Measurements from ENCODE around the gene RASA3.
A peak's percentile ranks its signal among the peaks of the same experiment; 100 is the strongest.

Gene RASA3

DNA sequence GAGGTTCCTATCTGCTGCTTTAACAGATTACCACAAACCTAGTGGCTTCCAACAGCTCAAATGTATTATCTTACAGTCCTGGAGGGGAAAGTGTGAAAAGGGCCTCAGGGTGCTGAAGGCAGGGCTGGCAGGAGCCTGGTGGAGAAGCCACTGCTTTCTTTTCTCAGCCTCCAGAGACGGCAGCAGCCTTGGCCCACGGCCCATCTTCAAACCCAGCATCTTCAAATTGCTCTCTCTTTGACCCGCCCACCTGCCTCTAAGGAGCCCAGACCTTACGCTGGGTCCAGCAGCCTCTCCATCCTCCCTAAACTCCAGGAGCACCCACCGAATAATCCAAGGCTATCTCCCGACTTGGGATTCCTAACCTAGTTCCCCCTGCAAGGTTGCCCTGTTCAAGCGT, 194.2 kb downstream of the RASA3 start:
- no peak for DNase-seq (ENCODE audit: low read depth, low spot score)

DNA sequence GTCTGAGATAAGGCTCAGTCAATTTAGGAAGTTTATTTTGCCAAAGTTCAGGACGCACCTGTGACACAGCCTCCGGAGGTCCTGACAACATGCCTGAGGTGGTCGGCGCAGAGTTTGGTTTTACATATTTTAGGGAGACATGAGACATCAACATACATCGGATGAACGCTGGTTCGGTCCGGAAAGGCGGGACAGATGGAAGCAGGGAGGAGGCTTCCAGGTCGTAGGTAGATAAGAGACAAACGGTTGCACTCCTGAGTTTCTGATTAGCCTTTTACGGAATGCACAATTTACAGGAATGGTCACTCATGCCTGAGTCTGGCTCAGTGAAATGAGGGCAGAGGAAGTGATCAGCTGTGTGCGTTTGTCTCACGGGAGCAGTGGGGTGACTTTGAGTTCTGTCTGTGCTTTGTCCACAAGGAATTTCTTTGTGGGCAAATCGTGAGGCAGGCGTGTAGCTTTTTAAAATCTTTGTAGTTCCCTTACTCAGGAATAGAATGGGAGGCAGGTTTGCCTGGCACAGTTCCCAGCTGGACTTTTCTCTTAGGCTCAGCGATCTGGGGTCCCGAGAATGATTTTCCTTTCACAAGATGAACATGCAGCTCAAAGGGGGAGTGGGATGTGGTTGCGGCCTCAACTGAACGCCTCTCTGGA, 194.8 kb downstream of the RASA3 start:
- DNase-seq (ENCODE audit: low read depth, low spot score), result no peak

DNA sequence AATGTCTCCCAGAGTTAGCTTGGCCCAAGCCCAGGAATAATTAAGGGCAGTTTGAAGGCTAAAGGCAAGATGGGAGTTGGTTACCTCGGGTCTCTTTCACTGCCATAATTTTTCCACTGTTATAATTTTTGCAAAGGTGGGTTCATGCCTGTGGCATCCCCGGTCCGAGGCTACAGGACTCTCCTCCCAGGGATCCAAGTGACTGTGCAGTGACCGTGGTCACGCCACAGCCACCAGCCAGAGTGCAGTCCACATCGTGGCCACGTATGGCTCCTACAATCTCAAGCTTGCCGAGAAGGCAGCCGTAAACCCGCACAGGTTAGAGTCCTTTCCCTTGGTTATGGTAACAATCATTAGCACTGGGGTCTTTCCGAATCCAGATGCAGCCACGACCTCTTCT, 195.3 kb downstream of the RASA3 start:
- DNase-seq (ENCODE audit: low read depth, low spot score), result no peak

- no peak for DNase-seq (ENCODE audit: low read depth, low spot score)
Observed at GRCh38 chr13:113936166-113936965, 196.1 kb downstream of the RASA3 start.

DNA sequence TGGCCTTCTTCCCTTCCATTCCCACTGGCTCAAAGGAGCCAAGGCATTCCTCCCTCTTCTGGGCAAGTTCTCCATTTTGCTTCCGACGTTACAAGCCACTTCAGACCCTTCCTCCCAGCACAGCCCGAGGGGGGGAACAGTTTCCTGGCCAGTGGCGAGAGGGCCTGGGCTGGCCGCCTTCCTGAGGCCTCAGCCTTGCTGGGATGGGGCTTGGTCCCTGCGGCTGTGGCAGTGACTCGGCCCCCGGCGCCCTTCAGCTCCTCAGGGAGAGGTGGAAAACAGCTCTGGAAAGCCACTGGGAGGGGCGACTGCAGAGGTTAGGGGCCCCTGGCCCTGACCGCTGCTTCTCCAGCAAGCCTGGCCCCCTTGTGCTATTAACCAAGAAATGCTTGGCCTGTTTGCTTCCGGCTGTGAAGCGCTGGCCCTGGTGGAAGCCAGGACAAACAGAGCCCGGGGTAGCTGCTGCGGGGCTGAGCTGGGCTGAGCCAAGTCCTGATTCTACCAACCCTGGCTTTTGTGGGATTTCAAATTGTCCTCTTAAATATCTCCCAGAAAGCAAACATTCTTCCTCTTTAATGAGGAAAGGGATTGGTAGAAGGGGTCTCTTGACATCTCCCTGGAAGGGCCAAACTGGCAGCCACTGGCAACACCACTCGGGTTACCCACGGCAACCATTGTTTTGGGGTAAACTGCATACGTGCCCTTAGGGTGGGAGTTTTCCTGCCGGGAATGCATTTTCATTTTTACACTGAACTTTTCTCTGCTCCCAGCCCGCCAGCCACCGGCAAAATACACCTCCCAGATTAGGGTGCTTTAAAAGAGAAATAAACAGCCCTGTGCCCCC, 197.2 kb downstream of the RASA3 start:
- no peak for DNase-seq (ENCODE audit: low read depth, low spot score)

DNA sequence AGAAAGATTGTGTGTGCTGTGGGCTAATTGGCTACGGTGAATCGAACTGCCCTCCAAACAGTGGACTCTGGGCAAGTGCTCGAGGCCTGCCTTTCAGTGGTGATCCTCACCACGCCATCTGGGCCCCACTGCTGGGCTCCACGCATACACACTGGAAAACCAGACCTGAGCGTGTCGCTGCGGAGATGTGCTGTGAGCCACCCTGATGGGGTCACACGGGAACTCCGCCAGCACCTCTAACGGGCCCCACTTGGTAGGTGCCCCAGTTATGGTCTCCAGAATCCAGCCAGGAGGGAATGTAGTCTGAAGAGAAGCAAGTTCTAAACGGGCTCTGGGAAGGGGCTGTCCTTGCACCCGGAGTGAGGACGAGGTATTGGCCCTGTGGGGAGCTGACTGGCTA, 197.8 kb downstream of the RASA3 start:
- DNase-seq (ENCODE audit: low read depth, low spot score), result no peak

- DNase-seq (ENCODE audit: low read depth, low spot score), result no peak
Observed at GRCh38 chr13:113933901-113934300, 198.5 kb downstream of the RASA3 start.

- no peak for DNase-seq (ENCODE audit: low read depth, low spot score)
Observed at GRCh38 chr13:113931841-113932459, 200.5 kb downstream of the RASA3 start.

- no peak for DNase-seq (ENCODE audit: low read depth, low spot score)
Observed at GRCh38 chr13:113930671-113931637, 201.5 kb downstream of the RASA3 start.

DNA sequence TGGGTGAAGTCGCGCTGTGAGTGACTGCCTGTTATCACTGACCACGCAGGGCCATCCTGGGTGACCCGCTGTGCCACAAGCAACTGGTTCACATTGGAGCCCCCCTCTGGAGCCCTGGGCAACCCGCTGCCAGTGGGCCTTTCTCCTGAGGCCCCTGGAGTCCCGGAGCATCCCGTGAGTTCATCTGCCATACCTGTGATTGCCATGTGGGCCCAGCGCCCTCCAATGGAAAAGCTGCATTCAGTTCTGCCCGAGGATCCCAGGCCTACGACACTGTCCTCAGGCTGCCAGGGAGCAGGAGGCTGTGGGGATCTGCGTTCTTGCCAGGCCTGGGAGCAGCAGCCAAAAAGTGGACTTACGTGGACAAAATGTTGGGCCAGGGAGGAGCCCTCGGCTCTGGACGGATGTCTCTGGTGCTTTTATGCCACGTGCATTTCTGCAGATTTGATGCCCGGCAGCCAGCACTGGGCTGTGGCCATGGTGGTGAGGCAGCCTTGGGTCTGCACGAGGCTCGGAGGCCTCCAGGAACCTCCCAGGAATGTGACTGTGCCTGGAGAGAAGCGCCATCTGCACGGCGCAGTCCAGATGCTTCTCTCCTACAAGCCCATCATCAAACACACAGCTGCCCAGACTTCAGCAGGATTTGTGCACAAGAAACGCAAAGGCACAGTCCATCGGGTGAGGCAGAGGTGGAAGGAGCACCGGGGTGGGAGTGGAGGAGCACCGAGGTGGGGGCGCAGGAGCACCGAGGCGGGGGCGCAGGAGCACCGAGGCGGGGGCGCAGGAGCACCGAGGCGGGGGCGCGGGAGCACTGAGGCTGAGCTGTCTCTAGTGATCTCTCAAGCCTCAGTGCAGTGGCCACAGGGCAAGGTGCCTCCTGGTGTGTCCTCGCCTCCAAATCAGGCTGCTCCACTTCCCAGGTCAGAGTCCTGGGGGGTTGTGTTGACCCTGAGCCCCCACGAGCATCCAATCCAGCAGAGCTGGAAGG, 202.5 kb downstream of the RASA3 start:
- DNase-seq (ENCODE audit: low read depth, low spot score), result no peak

DNA sequence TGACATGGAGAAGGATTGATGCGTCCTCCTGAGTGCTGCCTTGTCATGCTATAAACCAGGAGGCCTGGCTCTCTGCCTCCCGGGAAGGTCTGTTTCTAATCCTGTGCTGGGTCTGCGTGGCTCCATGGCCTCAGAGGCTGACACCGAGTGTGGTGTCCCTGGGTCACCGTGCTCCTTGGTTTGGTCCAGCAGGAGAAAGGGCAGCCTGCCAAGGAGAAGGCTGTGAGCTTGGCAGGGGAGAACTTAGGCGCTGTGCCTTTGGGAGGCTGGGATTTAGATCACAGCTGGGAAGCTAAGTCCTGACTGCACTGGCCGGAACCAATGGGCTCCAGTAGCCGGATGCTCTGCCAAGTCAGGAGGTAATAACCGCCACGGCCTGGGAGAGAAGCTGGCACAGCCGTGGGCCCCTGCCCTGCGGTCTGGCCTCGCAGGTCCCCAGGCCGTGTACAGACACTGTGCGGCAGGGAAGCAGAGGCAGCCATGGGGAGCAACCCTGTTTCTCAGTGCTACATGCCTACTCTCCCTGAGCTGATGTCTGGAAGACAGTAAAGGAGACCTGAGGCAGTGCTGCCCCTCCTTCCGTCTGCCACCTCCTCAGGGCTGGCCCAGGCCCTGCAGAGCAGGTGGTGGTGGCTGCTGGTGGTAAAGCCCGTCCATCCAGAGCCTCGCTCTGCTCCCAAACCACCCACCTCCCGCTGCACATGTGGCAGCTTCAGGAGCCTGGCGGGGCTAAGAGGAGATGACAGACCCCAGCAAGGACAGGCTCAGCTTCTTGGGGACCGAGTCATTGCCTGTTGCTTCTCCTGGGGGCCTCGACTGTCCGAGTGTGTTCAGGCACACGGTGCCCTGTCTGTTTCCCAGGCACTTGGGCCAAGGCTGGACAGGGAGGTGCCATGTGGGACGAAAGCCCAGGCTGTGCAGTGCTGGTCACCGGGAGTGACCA, 203.5 kb downstream of the RASA3 start:
- DNase-seq (ENCODE audit: low read depth, low spot score), result peak; percentile 49
